GM06990 (cell line): ENCODE results near the gene SLC26A5.
"Not testable (repeated sequence)": the region's sequence is repeated elsewhere in the genome, so short reads cannot be mapped to it uniquely, and the experiment has no call there.

ENCODE experiments used
- DNase-seq: peaks from one replicate; pipeline ENCODE4 v3.0.0-alpha.2; 2011; ENCODE audit not compliant: insufficient read length; ENCODE audit errors: extremely low read depth
- H3K27me3 ChIP-seq: replicated peaks from 2 replicates; pipeline ENCODE4 v1.6.0; 2011; ENCODE audit warnings: low read length; ENCODE audit not compliant: control insufficient read depth, insufficient read depth
- H3K36me3 ChIP-seq: 2 replicates; pipeline ENCODE4 v1.5.1; 2011; ENCODE audit warnings: low read length; ENCODE audit not compliant: control insufficient read depth, insufficient read depth
- H3K4me3 ChIP-seq: replicated peaks from 2 replicates; pipeline ENCODE4 v1.5.1; 2011; ENCODE audit warnings: low read depth, mild to moderate bottlenecking, control low read depth, low read length
- CTCF ChIP-seq: IDR thresholded peaks from 2 replicates; pipeline ENCODE4 v1.5.1; 2011; ENCODE audit warnings: low read length, control low read depth, mild to moderate bottlenecking, inconsistent platforms; ENCODE audit not compliant: insufficient read depth, poor library complexity, severe bottlenecking

SLC26A5 gene

GRCh38 chr7:103418241-103418640 lies 27.8 kb downstream of the SLC26A5 start:
- no peak for TF ChIP-seq CTCF
- Histone ChIP-seq H3K27me3 (no peaks in the 10 kb centered on the region; the same call in 1 of the 2 replicates), H3K36me3 (no peaks in the 10 kb centered on the region), H3K4me3 (no peak overlapping the region)
- no peak for DNase-seq

DNA sequence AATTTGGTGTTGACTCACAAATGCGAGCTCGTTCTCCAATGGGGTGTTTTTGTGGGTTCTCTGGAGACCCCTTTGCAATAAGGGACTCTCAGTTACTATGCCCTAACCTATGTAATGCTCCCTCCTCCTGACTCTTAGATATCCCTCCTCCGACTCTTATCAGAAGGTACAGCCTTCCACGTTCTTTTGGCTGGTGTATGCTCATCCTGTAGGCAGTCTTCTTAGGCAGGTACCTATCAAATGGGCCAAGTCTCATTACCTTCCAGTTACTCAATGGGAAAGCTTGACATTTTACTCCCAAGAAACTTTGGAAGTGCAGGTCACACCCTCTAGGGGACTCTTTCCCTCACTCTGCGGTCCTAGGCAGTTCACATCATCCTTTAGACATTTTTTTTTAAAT lies 32.6 kb downstream of the SLC26A5 start:
- H3K4me3 ChIP-seq, result no peak overlapping the region
- H3K36me3 ChIP-seq, result no peaks in the 10 kb centered on the region
- no peak for TF ChIP-seq CTCF
- H3K27me3 ChIP-seq, result no peaks in the 10 kb centered on the region
- DNase-seq, result no peak

GRCh38 chr7:103412151-103412550 lies 33.9 kb downstream of the SLC26A5 start:
- H3K36me3 ChIP-seq, result no peaks in the 10 kb centered on the region
- H3K4me3 ChIP-seq, result no peak overlapping the region
- no peak for TF ChIP-seq CTCF
- no peaks in the 10 kb centered on the region for H3K27me3 ChIP-seq
- no peak for DNase-seq

DNA sequence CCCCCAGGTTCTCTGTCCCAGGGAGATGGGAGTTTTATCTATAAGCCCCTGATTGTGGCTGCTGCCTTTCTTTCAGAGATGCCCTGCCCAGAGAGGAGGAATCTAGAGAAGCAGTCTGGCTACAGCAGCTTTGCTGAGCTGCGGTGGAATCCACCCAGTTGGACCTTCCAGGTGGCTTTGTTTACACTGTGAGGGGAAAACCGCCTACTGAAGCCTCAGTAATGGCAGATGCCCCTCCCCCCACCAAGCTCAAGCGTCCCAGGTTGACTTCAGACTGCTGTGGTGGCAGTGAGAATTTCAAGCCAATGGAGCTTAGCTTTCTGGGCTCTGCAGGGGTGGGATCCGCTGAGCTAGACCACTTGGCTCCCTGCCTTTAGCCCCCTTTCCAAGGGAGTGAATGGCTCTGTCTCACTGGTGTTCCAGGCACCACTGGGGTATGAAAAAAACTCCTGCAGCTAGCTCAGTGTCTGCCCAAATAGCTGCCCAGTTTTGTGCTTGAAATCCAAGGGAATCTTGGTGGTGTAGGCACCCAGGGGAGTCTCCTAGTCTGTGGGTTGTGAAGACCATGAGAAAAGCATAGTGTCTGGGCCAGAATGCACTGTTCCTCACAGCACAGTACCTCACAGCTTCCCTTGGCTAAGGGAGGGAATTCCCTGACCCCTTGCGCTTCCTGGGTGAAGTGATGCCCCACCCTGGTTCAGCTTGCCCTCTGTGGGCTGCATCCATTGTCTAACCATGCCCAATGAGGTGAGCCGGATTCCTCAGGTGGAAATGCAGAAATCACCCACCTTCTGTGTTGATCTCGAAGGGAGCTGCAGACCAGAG lies 40.0 kb downstream of the SLC26A5 start:
- not testable (repeated sequence) for H3K36me3 ChIP-seq, H3K27me3 ChIP-seq, DNase-seq, H3K4me3 ChIP-seq

GRCh38 chr7:103399687-103400086 lies 46.3 kb downstream of the SLC26A5 start:
- H3K4me3 ChIP-seq, DNase-seq, H3K27me3 ChIP-seq, H3K36me3 ChIP-seq: not testable (repeated sequence)

GRCh38 chr7:103398483-103399127 lies 47.4 kb downstream of the SLC26A5 start:
- no peak overlapping the region for H3K4me3 ChIP-seq
- no peak for TF ChIP-seq CTCF
- no peaks in the 10 kb centered on the region for H3K36me3 ChIP-seq
- no peaks in the 10 kb centered on the region for H3K27me3 ChIP-seq
- DNase-seq, result no peak
